ENCODE data around the gene DCP1B. TPM values are rescaled to one million over a fixed set of nuclear protein-coding genes. Genes with fewer than 3 reads are reported as not detected.

Gene DCP1B
- total and polyA plus RNA-seq, 2 donors (not counting 3 experiments of a cell fraction or from before 2014, with no cell fraction given) = 11.2 to 19.8 TPM

DNA sequence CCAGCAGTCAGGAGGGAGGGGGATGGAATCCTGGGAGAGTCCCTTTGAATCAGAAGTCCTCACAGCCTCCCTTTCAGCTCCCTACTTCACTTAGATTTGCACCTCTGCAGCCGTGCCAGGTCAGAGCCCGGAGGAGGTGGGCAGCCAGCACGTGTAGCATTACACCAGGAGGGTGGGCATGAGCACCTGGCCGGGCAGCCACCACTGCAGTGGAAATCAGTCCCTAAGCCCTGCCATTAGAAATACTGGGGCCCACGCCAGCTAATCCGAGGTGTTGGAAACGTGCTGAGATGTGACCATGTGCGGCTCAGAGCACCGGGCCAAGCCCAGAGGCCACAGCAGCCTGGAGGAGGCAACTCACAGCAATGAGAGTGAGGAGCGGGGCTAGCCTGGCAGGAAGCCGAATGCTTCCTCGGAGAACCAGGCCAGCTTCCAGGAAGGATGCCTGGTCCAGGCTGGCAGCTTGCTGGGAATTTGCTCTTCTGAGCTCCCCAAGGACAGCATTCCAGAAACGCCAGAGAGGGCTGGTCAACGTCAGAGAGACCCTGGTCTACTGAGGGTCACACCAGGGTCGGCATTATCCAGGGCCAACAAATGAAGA is 76.4 kb downstream of the DCP1B start:
- Histone ChIP-seq H3K79me2 (ENCODE audit: control insufficient read depth, insufficient read depth, low read length) (no peaks in the 10 kb centered on the region), H3K9me3 (replicated peaks; ENCODE audit: control insufficient read depth, insufficient read depth, low read length) (no peaks in the 10 kb centered on the region), H3K27me3 (ENCODE audit: control insufficient read depth in 2 of 2, insufficient read depth in 2 of 2, low read length in 2 of 2) (peaks cover 0 to 9% of the 10 kb centered on the region in 2 experiments), H3K27ac (ENCODE audit: insufficient read depth, low read depth, low read length) (no peak overlapping the region), H3K9ac (replicated peaks; ENCODE audit: extremely low read depth, insufficient read depth, low read length) (no peak overlapping the region), H3K4me1 (ENCODE audit: control insufficient read depth, extremely low read depth, insufficient read depth, low read length) (no peaks in the 10 kb centered on the region), H3K4me3 (replicated peaks in 1 of 3; ENCODE audit: insufficient read depth in 1 of 3, low read depth in 1 of 3, low read length in 3 of 3) (no peak overlapping the region), H3K4me2 (ENCODE audit: insufficient read depth, low read length) (no peak overlapping the region), H3K9me1 (replicated peaks; ENCODE audit: control insufficient read depth, extremely low read depth, insufficient read depth, low read length) (no peaks in the 10 kb centered on the region), H2AFZ (ENCODE audit: low read depth, low read length) (no peak overlapping the region), H4K20me1 (replicated peaks; ENCODE audit: control insufficient read depth, extremely low read depth, insufficient read depth, low read length) (no peaks in the 10 kb centered on the region), H3K36me3 (ENCODE audit: control insufficient read depth in 2 of 2, extremely low read depth in 1 of 2, insufficient read depth in 2 of 2, low read length in 2 of 2) (no peaks in the 10 kb centered on the region)
- intact Hi-C loops (cut with micrococcal nuclease) (no loop called here), dilution Hi-C loops (cut with MboI; ENCODE audit: extremely low pct_ligation_motif_present, low sequenced_read_pairs) (loop anchor here (25.0 kb wide), 1 partner anchor 291 kb away; the partner anchor contains the start of gene WNT5B)
- POLR2A ChIA-PET = no interaction called here
- no peak for FAIRE-seq
- TF ChIP-seq MYC (IDR thresholded peaks at IDR 0.05; ENCODE audit: low read depth, low read length) = no peak
- TF ChIP-seq EZH2 (IDR thresholded peaks at IDR 0.05; ENCODE audit: borderline replicate concordance, low read depth, low read length, severe bottlenecking) = no peak
- no peak for TF ChIP-seq POLR2A (IDR thresholded peaks at IDR 0.05; ENCODE audit: low read depth, low read length)
- no peak for TF ChIP-seq JUN (IDR thresholded peaks at IDR 0.05; ENCODE audit: borderline replicate concordance, insufficient read depth, insufficient read length, low read depth)
- TF ChIP-seq, protein P1, sequence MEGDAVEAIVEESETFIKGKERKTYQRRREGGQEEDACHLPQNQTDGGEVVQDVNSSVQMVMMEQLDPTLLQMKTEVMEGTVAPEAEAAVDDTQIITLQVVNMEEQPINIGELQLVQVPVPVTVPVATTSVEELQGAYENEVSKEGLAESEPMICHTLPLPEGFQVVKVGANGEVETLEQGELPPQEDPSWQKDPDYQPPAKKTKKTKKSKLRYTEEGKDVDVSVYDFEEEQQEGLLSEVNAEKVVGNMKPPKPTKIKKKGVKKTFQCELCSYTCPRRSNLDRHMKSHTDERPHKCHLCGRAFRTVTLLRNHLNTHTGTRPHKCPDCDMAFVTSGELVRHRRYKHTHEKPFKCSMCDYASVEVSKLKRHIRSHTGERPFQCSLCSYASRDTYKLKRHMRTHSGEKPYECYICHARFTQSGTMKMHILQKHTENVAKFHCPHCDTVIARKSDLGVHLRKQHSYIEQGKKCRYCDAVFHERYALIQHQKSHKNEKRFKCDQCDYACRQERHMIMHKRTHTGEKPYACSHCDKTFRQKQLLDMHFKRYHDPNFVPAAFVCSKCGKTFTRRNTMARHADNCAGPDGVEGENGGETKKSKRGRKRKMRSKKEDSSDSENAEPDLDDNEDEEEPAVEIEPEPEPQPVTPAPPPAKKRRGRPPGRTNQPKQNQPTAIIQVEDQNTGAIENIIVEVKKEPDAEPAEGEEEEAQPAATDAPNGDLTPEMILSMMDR (IDR thresholded peaks at IDR 0.05; ENCODE audit: extremely low read depth in 1 of 2, insufficient read depth in 1 of 2, low read depth in 1 of 2, low read length in 2 of 2) = no peak
- no peak for TF ChIP-seq POLR2AphosphoS5 (IDR thresholded peaks at IDR 0.05; ENCODE audit: insufficient read depth, low read depth, low read length)
- TF ChIP-seq, protein P2, sequence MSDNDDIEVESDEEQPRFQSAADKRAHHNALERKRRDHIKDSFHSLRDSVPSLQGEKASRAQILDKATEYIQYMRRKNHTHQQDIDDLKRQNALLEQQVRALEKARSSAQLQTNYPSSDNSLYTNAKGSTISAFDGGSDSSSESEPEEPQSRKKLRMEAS (IDR thresholded peaks at IDR 0.05; ENCODE audit: insufficient read depth, insufficient read length) = no peak
- no peak for TF ChIP-seq GATA2 (IDR thresholded peaks at IDR 0.05; ENCODE audit: insufficient read depth, insufficient read length, low read depth, low read length)
- TF ChIP-seq FOS (IDR thresholded peaks at IDR 0.05; ENCODE audit: borderline replicate concordance, insufficient read depth, low read length) = no peak
- no peak for DNase-seq (ENCODE audit: low read depth, low spot score)
- BruUV-seq (replicated peaks) = no TSS peak
- CTCF ChIA-PET = interaction anchor here (1.8 to 4.0 kb wide), 2 partner anchors 12 kb away, joined by 12 to 18 read pairs; no protein-coding TSS in a partner anchor

All from endothelial cell of umbilical vein (primary cell).